ENCODE measurements around the gene CEMIP.

DNA sequence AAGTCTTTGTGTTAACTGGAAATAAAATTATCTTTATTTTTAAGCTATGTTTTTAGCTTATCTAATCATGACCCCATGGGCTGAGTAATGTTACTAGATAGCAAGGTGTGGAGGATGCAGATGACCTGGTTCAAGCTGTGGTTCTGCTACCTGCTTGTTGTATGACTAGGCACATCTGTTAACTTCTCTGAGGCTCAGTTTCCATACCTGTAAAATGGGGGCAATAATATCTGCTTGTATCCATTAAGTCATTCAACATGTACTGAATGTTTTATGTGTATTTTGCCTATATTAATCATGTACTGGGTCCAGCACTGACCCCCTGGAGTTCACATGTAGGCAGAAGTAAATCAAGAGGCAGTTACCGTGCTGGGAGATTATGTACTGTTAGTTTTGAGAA lies 51.5 kb downstream of the CEMIP start:
- TF ChIP-seq LEF1 (IDR thresholded peaks at IDR 0.05; ENCODE audit: borderline replicate concordance) = no peak
- TF ChIP-seq SUZ12 (IDR thresholded peaks at IDR 0.05) = no peak
- TF ChIP-seq TARDBP (IDR thresholded peaks at IDR 0.05) = no peak
- no peak for TF ChIP-seq SP1 (IDR thresholded peaks at IDR 0.05)
- TF ChIP-seq ZNF384 (IDR thresholded peaks at IDR 0.05) = no peak
- no peak for TF ChIP-seq BHLHE40 (IDR thresholded peaks at IDR 0.05; ENCODE audit: borderline replicate concordance)
- no peak for TF ChIP-seq NFRKB (IDR thresholded peaks at IDR 0.05)
- no peak for TF ChIP-seq FOXK2 (IDR thresholded peaks at IDR 0.05)
- TF ChIP-seq L3MBTL2 (conservative IDR thresholded peaks at IDR 0.05) = no peak
- TF ChIP-seq ELF4 (IDR thresholded peaks at IDR 0.05) = no peak
- no peak for TF ChIP-seq HDGF (IDR thresholded peaks at IDR 0.05; ENCODE audit: borderline replicate concordance)
- TF ChIP-seq FOXM1 (IDR thresholded peaks at IDR 0.05; ENCODE audit: borderline replicate concordance) = no peak
